Suprapubic skin (tissue), 4 donors: ENCODE measurements around the gene SETD7.

ENCODE experiments used
- EP300 ChIP-seq: sonication (generic); formaldehyde crosslinking; IDR thresholded peaks from one replicate; pipeline ENCODE4 v1.6.1; 2017; ENCODE audit warnings: antibody characterized with exemption
- POLR2A ChIP-seq, 2 donors: fragments of 450-650 bp; IDR thresholded peaks; one replicate each; pipeline ENCODE4 v1.6.1; 2017; ENCODE audit warnings: antibody characterized with exemption in 2 of 2, mild to moderate bottlenecking in 2 of 2, moderate library complexity in 2 of 2
- POLR2AphosphoS5 ChIP-seq, 3 donors: sonication (generic); formaldehyde crosslinking; IDR thresholded peaks; one replicate each; pipeline ENCODE4 v1.6.1; 2017; ENCODE audit warnings: antibody characterized with exemption in 3 of 3
- TF ChIP-seq, protein P1 (sequence below), 2 donors: fragments of 200-600 bp in 1 of 2; fragments of 450-650 bp in 1 of 2; sonication (generic) in 1 of 2; IDR thresholded peaks; one replicate each; pipeline ENCODE4 v1.5.1; 2016 to 2019; ENCODE audit warnings: antibody characterized with exemption in 2 of 2, mild to moderate bottlenecking in 1 of 2, moderate library complexity in 1 of 2

DNA sequence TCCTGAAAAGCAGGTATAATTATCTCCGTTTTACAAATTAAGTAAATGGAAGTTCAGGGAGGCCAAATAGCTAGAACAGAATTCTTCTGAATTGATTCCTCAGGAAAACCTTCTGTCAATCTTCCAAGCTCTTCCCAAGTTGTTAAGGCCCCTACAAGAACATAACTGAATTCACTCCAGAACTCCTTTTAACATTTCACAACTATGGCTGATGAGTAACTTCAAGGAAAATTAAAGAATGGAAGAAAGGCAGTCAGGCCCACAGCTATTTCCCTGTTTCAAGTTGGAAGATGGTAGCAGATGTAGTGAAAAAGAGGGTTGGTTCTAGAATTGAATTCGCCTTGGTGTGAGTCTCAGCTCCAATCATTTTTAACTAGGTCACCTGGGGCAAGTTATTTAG is 15.9 kb downstream of the SETD7 start:
- no peak for TF ChIP-seq EP300
- TF ChIP-seq POLR2AphosphoS5 (IDR thresholded peaks at IDR 0.05) = no peak
- TF ChIP-seq, protein P1, sequence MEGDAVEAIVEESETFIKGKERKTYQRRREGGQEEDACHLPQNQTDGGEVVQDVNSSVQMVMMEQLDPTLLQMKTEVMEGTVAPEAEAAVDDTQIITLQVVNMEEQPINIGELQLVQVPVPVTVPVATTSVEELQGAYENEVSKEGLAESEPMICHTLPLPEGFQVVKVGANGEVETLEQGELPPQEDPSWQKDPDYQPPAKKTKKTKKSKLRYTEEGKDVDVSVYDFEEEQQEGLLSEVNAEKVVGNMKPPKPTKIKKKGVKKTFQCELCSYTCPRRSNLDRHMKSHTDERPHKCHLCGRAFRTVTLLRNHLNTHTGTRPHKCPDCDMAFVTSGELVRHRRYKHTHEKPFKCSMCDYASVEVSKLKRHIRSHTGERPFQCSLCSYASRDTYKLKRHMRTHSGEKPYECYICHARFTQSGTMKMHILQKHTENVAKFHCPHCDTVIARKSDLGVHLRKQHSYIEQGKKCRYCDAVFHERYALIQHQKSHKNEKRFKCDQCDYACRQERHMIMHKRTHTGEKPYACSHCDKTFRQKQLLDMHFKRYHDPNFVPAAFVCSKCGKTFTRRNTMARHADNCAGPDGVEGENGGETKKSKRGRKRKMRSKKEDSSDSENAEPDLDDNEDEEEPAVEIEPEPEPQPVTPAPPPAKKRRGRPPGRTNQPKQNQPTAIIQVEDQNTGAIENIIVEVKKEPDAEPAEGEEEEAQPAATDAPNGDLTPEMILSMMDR (IDR thresholded peaks at IDR 0.05) = no peak
- no peak for TF ChIP-seq POLR2A (IDR thresholded peaks at IDR 0.05)
